HG02610 (cell line): Measurements from ENCODE around the gene EPHA2.
"Not testable (repeated sequence)": the region's sequence is repeated elsewhere in the genome, so short reads cannot be mapped to it uniquely, and the experiment has no call there.

Experiments used
- ATAC-seq: cut with Tn5 transposase; IDR thresholded peaks from one replicate; pipeline ENCODE4 v1.9.1; 2021; ENCODE audit warnings: mild to moderate bottlenecking, moderate library complexity; ENCODE audit not compliant: unreplicated experiment

EPHA2 gene

GRCh38 chr1:16168622-16169360, 12.9 kb upstream of the EPHA2 start:
- no peak for ATAC-seq

GRCh38 chr1:16168144-16168495, 12.3 kb upstream of the EPHA2 start:
- not testable (repeated sequence) for ATAC-seq

- peak; percentile 55 for ATAC-seq
Observed at GRCh38 chr1:16167331-16168143, 11.7 kb upstream of the EPHA2 start.

GRCh38 chr1:16166117-16166516, 10.2 kb upstream of the EPHA2 start:
- ATAC-seq = no peak

- ATAC-seq = no peak
Observed at GRCh38 chr1:16165548-16165947, 9.7 kb upstream of the EPHA2 start.

- ATAC-seq = no peak
Observed at GRCh38 chr1:16165073-16165364, 9.2 kb upstream of the EPHA2 start.

- ATAC-seq = no peak
Observed at GRCh38 chr1:16164213-16165072, 8.6 kb upstream of the EPHA2 start.

GRCh38 chr1:16163608-16164212, 7.8 kb upstream of the EPHA2 start:
- ATAC-seq = not testable (repeated sequence)

- no peak for ATAC-seq
Observed at GRCh38 chr1:16162163-16162822, 6.4 kb upstream of the EPHA2 start.

- ATAC-seq = no peak
Observed at GRCh38 chr1:16161717-16162116, 5.8 kb upstream of the EPHA2 start.

GRCh38 chr1:16158993-16159831, 3.3 kb upstream of the EPHA2 start:
- ATAC-seq = no peak

- no peak for ATAC-seq
Observed at GRCh38 chr1:16158025-16158424, 2.2 kb upstream of the EPHA2 start.

- ATAC-seq = no peak
Observed at GRCh38 chr1:16156848-16157495, 1.1 kb upstream of the EPHA2 start.

GRCh38 chr1:16153999-16154673, 1.7 kb downstream of the EPHA2 start:
- ATAC-seq = no peak

GRCh38 chr1:16153096-16153998, 2.5 kb downstream of the EPHA2 start:
- ATAC-seq = no peak

GRCh38 chr1:16152481-16153087, 3.3 kb downstream of the EPHA2 start:
- ATAC-seq = no peak

GRCh38 chr1:16151995-16152384, 3.9 kb downstream of the EPHA2 start:
- no peak for ATAC-seq
